ENCODE data around the gene RPS29. TPM values are rescaled to one million over a fixed set of nuclear protein-coding genes. Genes with fewer than 3 reads are reported as not detected.

Gene RPS29
- total and polyA plus RNA-seq, 9 of the 15 experiments (the other 6 are each of a cell fraction or from before 2014, with no cell fraction given), result 1,545 to 5,012 (median 2,448) TPM

DNA sequence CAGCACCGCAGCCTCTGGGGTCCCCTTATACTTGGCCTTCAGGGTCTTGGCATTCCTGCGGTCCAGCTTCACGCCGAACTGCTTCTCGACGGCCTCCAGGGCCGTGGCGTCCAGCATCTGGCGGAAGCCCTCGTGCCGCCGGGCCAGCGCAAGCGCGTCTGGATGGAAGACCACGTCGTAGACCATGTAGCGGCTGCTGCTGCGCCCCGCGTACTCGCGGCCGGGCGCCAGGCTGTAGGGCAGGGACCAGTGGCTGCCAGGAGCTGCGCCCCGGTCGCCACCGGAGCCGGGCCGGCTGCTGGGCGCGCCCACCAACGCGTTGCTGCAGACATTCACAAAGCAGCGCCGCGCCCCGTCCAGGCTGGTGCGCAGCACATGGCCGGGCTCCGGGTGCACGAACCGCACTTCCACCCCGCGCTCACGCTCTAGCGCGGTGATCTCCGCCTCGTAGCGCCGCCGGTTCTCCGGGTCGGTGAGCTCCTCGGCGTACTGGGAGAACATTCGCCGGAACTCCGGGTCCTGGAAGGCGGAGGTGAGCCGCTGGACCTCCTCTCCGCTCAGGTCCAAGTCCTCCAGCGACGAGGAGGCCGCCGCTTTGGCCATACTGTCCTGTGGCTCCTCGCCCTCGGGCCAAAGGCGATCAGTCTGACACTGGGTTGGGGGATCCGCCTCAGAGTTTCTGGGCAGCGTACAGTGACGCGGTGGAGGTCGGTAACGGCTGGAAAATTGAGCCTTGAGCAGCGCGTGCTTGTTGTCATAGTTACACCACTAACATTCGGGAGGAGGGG is 48.6 kb upstream of the RPS29 start, which contains the start of gene DNAAF2 (continued):
- TF ChIP-seq, protein P1, sequence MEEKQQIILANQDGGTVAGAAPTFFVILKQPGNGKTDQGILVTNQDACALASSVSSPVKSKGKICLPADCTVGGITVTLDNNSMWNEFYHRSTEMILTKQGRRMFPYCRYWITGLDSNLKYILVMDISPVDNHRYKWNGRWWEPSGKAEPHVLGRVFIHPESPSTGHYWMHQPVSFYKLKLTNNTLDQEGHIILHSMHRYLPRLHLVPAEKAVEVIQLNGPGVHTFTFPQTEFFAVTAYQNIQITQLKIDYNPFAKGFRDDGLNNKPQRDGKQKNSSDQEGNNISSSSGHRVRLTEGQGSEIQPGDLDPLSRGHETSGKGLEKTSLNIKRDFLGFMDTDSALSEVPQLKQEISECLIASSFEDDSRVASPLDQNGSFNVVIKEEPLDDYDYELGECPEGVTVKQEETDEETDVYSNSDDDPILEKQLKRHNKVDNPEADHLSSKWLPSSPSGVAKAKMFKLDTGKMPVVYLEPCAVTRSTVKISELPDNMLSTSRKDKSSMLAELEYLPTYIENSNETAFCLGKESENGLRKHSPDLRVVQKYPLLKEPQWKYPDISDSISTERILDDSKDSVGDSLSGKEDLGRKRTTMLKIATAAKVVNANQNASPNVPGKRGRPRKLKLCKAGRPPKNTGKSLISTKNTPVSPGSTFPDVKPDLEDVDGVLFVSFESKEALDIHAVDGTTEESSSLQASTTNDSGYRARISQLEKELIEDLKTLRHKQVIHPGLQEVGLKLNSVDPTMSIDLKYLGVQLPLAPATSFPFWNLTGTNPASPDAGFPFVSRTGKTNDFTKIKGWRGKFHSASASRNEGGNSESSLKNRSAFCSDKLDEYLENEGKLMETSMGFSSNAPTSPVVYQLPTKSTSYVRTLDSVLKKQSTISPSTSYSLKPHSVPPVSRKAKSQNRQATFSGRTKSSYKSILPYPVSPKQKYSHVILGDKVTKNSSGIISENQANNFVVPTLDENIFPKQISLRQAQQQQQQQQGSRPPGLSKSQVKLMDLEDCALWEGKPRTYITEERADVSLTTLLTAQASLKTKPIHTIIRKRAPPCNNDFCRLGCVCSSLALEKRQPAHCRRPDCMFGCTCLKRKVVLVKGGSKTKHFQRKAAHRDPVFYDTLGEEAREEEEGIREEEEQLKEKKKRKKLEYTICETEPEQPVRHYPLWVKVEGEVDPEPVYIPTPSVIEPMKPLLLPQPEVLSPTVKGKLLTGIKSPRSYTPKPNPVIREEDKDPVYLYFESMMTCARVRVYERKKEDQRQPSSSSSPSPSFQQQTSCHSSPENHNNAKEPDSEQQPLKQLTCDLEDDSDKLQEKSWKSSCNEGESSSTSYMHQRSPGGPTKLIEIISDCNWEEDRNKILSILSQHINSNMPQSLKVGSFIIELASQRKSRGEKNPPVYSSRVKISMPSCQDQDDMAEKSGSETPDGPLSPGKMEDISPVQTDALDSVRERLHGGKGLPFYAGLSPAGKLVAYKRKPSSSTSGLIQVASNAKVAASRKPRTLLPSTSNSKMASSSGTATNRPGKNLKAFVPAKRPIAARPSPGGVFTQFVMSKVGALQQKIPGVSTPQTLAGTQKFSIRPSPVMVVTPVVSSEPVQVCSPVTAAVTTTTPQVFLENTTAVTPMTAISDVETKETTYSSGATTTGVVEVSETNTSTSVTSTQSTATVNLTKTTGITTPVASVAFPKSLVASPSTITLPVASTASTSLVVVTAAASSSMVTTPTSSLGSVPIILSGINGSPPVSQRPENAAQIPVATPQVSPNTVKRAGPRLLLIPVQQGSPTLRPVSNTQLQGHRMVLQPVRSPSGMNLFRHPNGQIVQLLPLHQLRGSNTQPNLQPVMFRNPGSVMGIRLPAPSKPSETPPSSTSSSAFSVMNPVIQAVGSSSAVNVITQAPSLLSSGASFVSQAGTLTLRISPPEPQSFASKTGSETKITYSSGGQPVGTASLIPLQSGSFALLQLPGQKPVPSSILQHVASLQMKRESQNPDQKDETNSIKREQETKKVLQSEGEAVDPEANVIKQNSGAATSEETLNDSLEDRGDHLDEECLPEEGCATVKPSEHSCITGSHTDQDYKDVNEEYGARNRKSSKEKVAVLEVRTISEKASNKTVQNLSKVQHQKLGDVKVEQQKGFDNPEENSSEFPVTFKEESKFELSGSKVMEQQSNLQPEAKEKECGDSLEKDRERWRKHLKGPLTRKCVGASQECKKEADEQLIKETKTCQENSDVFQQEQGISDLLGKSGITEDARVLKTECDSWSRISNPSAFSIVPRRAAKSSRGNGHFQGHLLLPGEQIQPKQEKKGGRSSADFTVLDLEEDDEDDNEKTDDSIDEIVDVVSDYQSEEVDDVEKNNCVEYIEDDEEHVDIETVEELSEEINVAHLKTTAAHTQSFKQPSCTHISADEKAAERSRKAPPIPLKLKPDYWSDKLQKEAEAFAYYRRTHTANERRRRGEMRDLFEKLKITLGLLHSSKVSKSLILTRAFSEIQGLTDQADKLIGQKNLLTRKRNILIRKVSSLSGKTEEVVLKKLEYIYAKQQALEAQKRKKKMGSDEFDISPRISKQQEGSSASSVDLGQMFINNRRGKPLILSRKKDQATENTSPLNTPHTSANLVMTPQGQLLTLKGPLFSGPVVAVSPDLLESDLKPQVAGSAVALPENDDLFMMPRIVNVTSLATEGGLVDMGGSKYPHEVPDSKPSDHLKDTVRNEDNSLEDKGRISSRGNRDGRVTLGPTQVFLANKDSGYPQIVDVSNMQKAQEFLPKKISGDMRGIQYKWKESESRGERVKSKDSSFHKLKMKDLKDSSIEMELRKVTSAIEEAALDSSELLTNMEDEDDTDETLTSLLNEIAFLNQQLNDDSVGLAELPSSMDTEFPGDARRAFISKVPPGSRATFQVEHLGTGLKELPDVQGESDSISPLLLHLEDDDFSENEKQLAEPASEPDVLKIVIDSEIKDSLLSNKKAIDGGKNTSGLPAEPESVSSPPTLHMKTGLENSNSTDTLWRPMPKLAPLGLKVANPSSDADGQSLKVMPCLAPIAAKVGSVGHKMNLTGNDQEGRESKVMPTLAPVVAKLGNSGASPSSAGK (IDR thresholded peaks at IDR 0.05), result peak; percentile 84
- TF ChIP-seq CXXC5 (CRISPR knock-in tag; IDR thresholded peaks at IDR 0.05) (no peak), NCOA6 (IDR thresholded peaks at IDR 0.05) (peak; percentile 93), ZNF184 (CRISPR knock-in tag; IDR thresholded peaks at IDR 0.05) (no peak), PTTG1 (tag; IDR thresholded peaks at IDR 0.05; ENCODE audit: low read depth) (no peak), NFE2 (IDR thresholded peaks at IDR 0.05; ENCODE audit: low read depth) (no peak), ZNF174 (CRISPR knock-in tag; IDR thresholded peaks at IDR 0.05) (no peak), LCOR (CRISPR knock-in tag; IDR thresholded peaks at IDR 0.05) (peak; percentile 46; the same call in 1 of the 2 replicates), ZNF12 (CRISPR knock-in tag; IDR thresholded peaks at IDR 0.05) (0 out of 2 replicates have a peak, but pooled peaks have one; percentile 25), MBD2 (IDR thresholded peaks at IDR 0.05; ENCODE audit: borderline replicate concordance, low read depth) (0 out of 2 replicates have a peak, but pooled peaks have one; percentile 7), TARDBP (IDR thresholded peaks at IDR 0.05) (no peak), HDAC6 (IDR thresholded peaks at IDR 0.05; ENCODE audit: low read depth, low read length) (no peak)
- TF ChIP-seq, protein P2, sequence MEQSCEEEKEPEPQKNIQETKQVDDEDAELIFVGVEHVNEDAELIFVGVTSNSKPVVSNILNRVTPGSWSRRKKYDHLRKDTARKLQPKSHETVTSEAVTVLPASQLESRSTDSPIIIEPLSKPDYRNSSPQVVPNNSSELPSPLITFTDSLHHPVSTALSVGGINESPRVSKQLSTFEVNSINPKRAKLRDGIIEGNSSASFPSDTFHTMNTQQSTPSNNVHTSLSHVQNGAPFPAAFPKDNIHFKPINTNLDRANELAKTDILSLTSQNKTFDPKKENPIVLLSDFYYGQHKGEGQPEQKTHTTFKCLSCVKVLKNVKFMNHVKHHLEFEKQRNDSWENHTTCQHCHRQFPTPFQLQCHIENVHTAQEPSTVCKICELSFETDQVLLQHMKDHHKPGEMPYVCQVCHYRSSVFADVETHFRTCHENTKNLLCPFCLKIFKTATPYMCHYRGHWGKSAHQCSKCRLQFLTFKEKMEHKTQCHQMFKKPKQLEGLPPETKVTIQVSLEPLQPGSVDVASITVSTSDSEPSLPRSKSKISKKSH (CRISPR knock-in tag; IDR thresholded peaks at IDR 0.05), result no peak
